HL-60 (cell line): ENCODE results near the gene GPR62.

Source experiments
- CTCF ChIP-seq: IDR thresholded peaks from one replicate; pipeline ENCODE4 v1.5.1; 2011; ENCODE audit warnings: low read length, control low read depth, inconsistent platforms; ENCODE audit not compliant: insufficient read depth
- GABPA ChIP-seq: IDR thresholded peaks from 2 replicates; pipeline ENCODE4 v1.6.1; 2012; ENCODE audit warnings: low read depth
- POLR2AphosphoS5 ChIP-seq: IDR thresholded peaks from 2 replicates; pipeline ENCODE4 v1.6.1; 2012; ENCODE audit warnings: low read depth
- REST ChIP-seq: IDR thresholded peaks from 2 replicates; pipeline ENCODE4 v1.6.1; 2012; ENCODE audit warnings: low read depth; ENCODE audit not compliant: insufficient replicate concordance
- SPI1 ChIP-seq: IDR thresholded peaks from 2 replicates; pipeline ENCODE4 v1.6.1; 2012; ENCODE audit warnings: low read depth, mild to moderate bottlenecking, borderline replicate concordance

DNA sequence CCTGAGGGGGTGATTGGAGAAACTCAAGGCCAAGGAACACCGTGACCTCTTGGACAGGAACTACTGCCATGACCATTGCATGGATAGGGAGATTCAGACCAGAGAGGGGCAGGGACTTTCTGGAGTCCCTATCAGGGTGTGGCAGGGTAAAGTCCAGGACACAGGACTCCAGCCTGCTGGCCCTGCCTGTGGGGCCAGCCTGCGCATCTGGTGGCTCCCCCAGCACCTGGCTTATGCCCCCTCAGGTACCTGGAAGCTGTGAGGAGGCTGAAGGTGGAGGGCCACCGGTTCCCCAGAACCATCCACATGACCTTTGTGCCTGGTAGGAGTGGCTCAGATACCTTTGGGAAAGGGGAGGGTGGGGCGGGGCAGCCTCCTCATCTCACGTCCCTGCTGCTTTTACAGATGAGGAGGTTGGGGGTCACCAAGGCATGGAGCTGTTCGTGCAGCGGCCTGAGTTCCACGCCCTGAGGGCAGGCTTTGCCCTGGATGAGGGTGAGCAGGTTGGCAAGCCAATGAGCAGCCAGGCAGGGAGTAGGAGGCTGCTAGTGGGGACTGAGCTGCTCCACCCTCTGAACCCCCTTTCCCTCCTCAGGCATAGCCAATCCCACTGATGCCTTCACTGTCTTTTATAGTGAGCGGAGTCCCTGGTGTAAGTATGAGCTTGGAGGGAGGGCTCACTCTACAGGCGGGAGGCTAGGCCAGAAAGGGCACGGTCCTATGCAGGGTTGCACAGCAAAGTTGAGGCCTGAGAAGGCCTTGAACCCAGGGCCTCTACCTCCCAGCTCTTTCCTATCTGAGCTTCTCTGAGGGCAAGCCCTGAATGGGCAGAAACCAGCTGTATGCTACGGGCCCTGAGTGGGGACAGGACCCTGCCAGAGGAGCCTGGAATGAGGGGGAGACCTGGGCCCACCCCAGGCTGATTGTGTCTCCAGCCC, 31.1 kb downstream of the GPR62 start:
- TF ChIP-seq POLR2AphosphoS5: no peak
- no peak for TF ChIP-seq CTCF
- no peak for TF ChIP-seq GABPA
- TF ChIP-seq REST: no peak
- no peak for TF ChIP-seq SPI1
